HUES48 (cell line): ENCODE data around the gene RSPH1.

ENCODE experiments used
- H3K27ac ChIP-seq: one replicate; pipeline ENCODE4 v1.7.0; 2013; ENCODE audit warnings: low read depth, low read length, inconsistent platforms
- H3K27me3 ChIP-seq: 2 replicates; pipeline ENCODE4 v1.6.1; 2013; ENCODE audit warnings: mild to moderate bottlenecking, low read length; ENCODE audit not compliant: control insufficient read depth, insufficient read depth
- H3K36me3 ChIP-seq: 2 replicates; pipeline ENCODE4 v1.6.1; 2013; ENCODE audit warnings: low read length; ENCODE audit not compliant: control insufficient read depth, insufficient read depth
- H3K4me1 ChIP-seq: 2 replicates; pipeline ENCODE4 v1.6.1; 2013; ENCODE audit warnings: mild to moderate bottlenecking, low read length; ENCODE audit not compliant: control insufficient read depth, insufficient read depth
- H3K4me3 ChIP-seq: 2 replicates; pipeline ENCODE4 v1.5.1; 2013; ENCODE audit warnings: mild to moderate bottlenecking, low read depth, low read length
- H3K9ac ChIP-seq: 2 replicates; pipeline ENCODE4 v1.6.1; 2013; ENCODE audit warnings: mild to moderate bottlenecking, low read depth, low read length, moderate library complexity
- H3K9me3 ChIP-seq: 2 replicates; pipeline ENCODE4 v1.6.1; 2013; ENCODE audit warnings: low read length; ENCODE audit not compliant: control insufficient read depth, insufficient read depth

The RSPH1 gene

DNA sequence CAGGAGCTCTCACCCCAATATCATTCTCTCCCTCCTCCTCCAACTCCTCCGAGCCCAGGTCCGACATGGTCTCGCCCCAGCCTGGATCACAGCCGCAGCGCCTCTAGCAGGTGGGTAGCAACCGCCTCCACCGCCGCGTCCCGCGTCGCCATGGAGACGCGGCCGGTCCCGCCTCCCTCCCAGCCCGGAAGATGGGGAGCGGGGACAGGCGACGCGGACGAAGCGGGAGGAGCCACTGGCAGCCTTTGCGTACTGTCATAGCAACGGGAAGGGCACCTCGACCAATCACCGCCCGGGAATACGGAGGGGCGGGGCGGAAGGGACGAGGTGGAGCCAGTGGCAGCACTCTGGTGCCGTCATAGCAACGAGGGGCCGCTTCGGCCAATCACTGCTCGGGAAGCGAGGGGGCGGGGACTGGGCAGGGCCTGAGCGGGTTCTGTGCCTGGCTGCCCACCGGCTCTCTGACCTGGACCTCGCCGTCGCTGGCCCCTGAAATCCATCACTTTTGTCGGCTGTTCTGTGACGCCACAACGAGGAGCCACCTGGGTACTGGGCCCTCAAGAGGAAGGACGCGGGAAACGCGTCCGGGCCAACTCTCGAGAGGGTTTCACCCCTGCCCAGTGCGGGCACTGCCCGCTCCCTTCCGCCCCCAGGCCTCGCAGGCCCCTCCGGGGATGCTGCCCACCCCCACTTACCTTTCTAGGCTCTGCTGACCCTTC, at the start of gene RSPH1:
RSPH1 (minus strand) TSS at position 105 of the 719 bp plus-strand sequence; CDS start at position 67, 38 bp downstream.
- peak within 1 kb of the TSS; percentile 73 for H3K27ac ChIP-seq
- H3K4me1 ChIP-seq, result peaks cover 5% of the 10 kb centered on the region; the same call in 1 of the 2 replicates
- peak within 1 kb of the TSS; percentile 82 for H3K4me3 ChIP-seq
- no peaks in the 10 kb centered on the region for H3K9me3 ChIP-seq
- H3K27me3 ChIP-seq, result peaks cover 4% of the 10 kb centered on the region; the same call in 1 of the 2 replicates
- peak within 1 kb of the TSS; percentile 69 for H3K9ac ChIP-seq
- H3K36me3 ChIP-seq, result no peaks in the 10 kb centered on the region

DNA sequence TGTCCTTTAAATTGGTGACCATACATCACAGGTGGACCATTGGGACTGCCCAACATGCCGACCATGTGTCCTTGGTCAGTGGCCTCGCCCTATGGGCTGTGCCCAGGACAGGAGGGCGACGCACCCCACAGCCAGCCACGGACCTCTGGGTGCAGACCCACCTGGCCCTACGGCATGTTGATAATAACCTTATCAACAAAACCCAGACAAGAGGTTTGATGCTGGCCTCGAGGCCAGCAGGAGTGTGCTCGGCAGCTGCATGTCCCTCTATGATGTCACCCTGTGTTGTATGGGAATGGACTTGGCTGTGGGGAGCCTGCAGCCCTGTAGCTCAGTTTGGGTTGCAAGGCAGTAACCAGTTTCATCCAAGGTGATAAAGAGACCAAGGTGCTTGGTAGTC, 49.7 kb upstream of the RSPH1 start:
- Histone ChIP-seq H3K27me3 (no peaks in the 10 kb centered on the region), H3K36me3 (peaks cover 68% of the 10 kb centered on the region), H3K9me3 (no peaks in the 10 kb centered on the region), H3K4me1 (peaks cover 8% of the 10 kb centered on the region), H3K4me3 (no peak overlapping the region), H3K9ac (no peak overlapping the region), H3K27ac (no peak overlapping the region)

GRCh38 chr21:42545317-42545716, 49.3 kb upstream of the RSPH1 start:
- Histone ChIP-seq H3K27ac (no peak overlapping the region), H3K9ac (no peak overlapping the region), H3K4me1 (peaks cover 4% of the 10 kb centered on the region), H3K36me3 (peaks cover 68% of the 10 kb centered on the region), H3K9me3 (no peaks in the 10 kb centered on the region), H3K4me3 (no peak overlapping the region), H3K27me3 (no peaks in the 10 kb centered on the region)

- no peak overlapping the region for H3K9ac ChIP-seq
- no peak overlapping the region for H3K4me3 ChIP-seq
- no peak overlapping the region for H3K27ac ChIP-seq
- H3K4me1 ChIP-seq, result no peaks in the 10 kb centered on the region
- H3K27me3 ChIP-seq, result no peaks in the 10 kb centered on the region
- H3K9me3 ChIP-seq, result no peaks in the 10 kb centered on the region
- peaks cover 70% of the 10 kb centered on the region for H3K36me3 ChIP-seq
Measured at GRCh38 chr21:42544544-42544943, 48.5 kb upstream of the RSPH1 start.

DNA sequence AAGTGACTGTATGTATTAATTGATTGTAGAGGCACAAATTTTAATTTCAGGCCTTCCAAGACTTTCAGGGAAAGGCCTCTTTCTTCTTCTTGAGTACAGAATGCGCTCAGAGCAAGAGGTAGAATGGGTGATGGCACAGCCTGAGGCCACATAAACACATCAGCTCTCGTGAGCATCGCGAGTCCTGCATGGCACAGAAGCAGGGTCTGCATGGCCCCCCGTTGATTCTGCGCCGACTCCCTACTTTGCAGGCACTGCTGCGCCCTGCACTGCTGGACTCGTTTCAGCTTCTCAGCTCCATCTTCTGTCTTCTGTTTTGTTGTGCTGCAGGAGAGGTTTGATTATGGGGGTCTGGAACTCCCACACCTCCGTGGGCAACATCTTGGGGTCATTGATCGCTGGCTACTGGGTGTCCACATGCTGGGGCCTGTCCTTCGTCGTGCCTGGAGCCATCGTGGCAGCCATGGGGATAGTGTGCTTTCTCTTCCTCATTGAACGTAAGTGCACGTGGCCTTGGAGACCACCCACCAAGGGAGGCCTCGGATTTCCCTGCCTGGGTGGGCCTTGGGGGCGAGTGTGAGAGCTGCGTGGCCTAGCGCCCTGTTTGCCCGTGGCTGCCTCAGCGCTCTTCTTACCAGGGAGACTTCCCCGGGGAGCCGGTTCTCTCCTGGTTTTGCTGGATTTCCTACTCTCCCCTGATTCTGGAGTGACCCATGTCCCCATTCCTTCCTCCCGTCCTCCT, 47.3 kb upstream of the RSPH1 start:
- H3K4me1 ChIP-seq, result no peaks in the 10 kb centered on the region
- peaks cover 63% of the 10 kb centered on the region for H3K36me3 ChIP-seq
- H3K9ac ChIP-seq, result no peak overlapping the region
- H3K27me3 ChIP-seq, result no peaks in the 10 kb centered on the region
- H3K4me3 ChIP-seq, result no peak overlapping the region
- no peaks in the 10 kb centered on the region for H3K9me3 ChIP-seq
- H3K27ac ChIP-seq, result no peak overlapping the region

GRCh38 chr21:42542596-42542995, 46.6 kb upstream of the RSPH1 start:
- peaks cover 63% of the 10 kb centered on the region for H3K36me3 ChIP-seq
- no peak overlapping the region for H3K9ac ChIP-seq
- no peaks in the 10 kb centered on the region for H3K27me3 ChIP-seq
- H3K4me3 ChIP-seq, result no peak overlapping the region
- H3K9me3 ChIP-seq, result no peaks in the 10 kb centered on the region
- no peaks in the 10 kb centered on the region for H3K4me1 ChIP-seq
- no peak overlapping the region for H3K27ac ChIP-seq

- Histone ChIP-seq H3K9me3 (no peaks in the 10 kb centered on the region), H3K27ac (no peak overlapping the region), H3K36me3 (peaks cover 60% of the 10 kb centered on the region), H3K4me1 (no peaks in the 10 kb centered on the region), H3K4me3 (no peak overlapping the region), H3K9ac (no peak overlapping the region), H3K27me3 (no peaks in the 10 kb centered on the region)
Measured at GRCh38 chr21:42542196-42542595, 46.2 kb upstream of the RSPH1 start.

DNA sequence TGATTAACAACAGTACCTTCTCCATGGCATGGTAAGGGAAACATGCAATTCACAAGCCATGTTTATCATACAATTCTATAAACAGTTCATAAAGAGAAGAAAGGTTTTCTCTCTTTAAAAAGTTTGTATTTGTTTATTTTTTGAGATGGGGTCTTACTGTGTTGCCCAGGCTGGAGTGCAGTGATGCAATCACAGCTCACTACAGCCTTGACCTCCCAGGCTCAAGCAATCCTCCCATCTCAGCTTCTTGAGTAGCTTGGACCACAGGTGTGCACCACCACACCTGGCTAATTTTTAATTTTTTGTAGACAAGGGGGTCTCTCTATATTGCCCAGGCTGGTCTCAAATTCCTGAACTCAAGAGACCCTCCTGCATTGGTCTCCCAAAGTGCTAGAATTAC, 45.6 kb upstream of the RSPH1 start:
- Histone ChIP-seq H3K4me1 (no peaks in the 10 kb centered on the region), H3K27ac (no peak overlapping the region), H3K9me3 (no peaks in the 10 kb centered on the region), H3K27me3 (no peaks in the 10 kb centered on the region), H3K9ac (no peak overlapping the region), H3K4me3 (no peak overlapping the region), H3K36me3 (peaks cover 59% of the 10 kb centered on the region)

DNA sequence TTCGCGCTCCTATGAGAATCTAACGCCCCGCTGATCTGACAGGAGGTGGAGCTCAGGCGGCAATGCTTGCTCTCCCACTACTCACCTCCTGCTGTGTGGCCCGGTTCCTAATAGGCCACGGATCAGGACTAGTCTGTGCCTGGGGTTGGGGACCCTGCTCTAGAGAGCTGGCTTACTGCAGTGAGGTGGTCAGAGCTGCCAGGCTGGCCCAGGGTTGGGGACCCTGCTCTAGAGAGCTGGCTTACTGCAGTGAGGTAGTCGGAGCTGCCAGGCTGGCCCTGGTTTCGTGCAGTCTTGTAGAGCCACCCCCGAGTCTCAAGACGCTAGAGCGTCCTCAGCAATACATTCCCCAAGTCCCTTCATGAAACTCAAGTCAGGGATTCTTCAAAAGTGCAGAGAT, 45.1 kb upstream of the RSPH1 start:
- Histone ChIP-seq H3K9me3 (no peaks in the 10 kb centered on the region), H3K4me3 (no peak overlapping the region), H3K4me1 (no peaks in the 10 kb centered on the region), H3K27ac (no peak overlapping the region), H3K9ac (no peak overlapping the region), H3K27me3 (no peaks in the 10 kb centered on the region), H3K36me3 (peaks cover 59% of the 10 kb centered on the region)

- H3K27me3 ChIP-seq, result no peaks in the 10 kb centered on the region
- H3K9ac ChIP-seq, result no peak overlapping the region
- no peak overlapping the region for H3K27ac ChIP-seq
- H3K4me3 ChIP-seq, result no peak overlapping the region
- no peaks in the 10 kb centered on the region for H3K9me3 ChIP-seq
- peaks cover 59% of the 10 kb centered on the region for H3K36me3 ChIP-seq
- H3K4me1 ChIP-seq, result no peaks in the 10 kb centered on the region
Measured at GRCh38 chr21:42540396-42540795, 44.4 kb upstream of the RSPH1 start.

DNA sequence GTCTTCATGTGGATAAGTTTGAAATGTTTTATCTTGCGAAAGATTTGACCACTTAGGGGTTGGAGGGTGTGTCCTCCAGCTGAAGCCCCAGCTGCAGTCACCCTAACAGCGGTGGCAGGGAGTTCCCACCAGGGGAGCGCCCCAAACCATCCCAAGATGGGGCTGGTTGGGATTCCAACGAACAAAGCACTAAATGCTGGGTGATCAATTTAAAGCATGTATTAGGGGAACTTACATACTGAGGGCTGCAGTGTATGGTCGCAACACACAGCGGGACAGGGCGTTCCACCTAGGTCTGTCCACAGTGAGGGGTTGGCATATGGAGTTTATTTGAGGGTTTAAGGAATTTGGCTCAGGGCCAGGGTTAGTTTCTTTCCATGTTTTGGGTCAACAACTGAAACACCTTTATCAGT, 43.9 kb upstream of the RSPH1 start:
- Histone ChIP-seq H3K4me1 (no peaks in the 10 kb centered on the region), H3K36me3 (peaks cover 59% of the 10 kb centered on the region), H3K4me3 (no peak overlapping the region), H3K27ac (no peak overlapping the region), H3K27me3 (no peaks in the 10 kb centered on the region), H3K9me3 (no peaks in the 10 kb centered on the region), H3K9ac (no peak overlapping the region)
